Osteoblast (primary cell): ENCODE results near the gene LOXL1. TPM values are rescaled to one million over a fixed set of nuclear protein-coding genes. Genes with fewer than 3 reads are reported as not detected.

ENCODE experiments used
- DNase-seq: peaks from one replicate; pipeline ENCODE4 v3.0.0; 2011; ENCODE audit warnings: low spot score, mixed read lengths; ENCODE audit not compliant: insufficient read length; ENCODE audit errors: missing footprints
- H2AFZ ChIP-seq: 2 replicates; pipeline ENCODE4 v1.6.0; 2011; ENCODE audit warnings: mild to moderate bottlenecking, low read length
- H3K27ac ChIP-seq: 2 replicates; pipeline ENCODE4 v1.5.1; 2011; ENCODE audit warnings: mild to moderate bottlenecking, low read depth, low read length, moderate library complexity
- H3K27me3 ChIP-seq: 2 replicates; pipeline ENCODE4 v1.6.0; 2012; ENCODE audit warnings: mild to moderate bottlenecking, control low read depth, inconsistent platforms, low read length, moderate library complexity; ENCODE audit not compliant: insufficient read depth
- H3K36me3 ChIP-seq: 2 replicates; pipeline ENCODE4 v1.5.1; 2011; ENCODE audit warnings: mild to moderate bottlenecking, low read length, control low read depth, moderate library complexity; ENCODE audit not compliant: insufficient read depth
- H3K4me1 ChIP-seq: 2 replicates; pipeline ENCODE4 v1.5.1; 2011; ENCODE audit warnings: mild to moderate bottlenecking, low read length, control low read depth, moderate library complexity; ENCODE audit not compliant: insufficient read depth
- H3K4me2 ChIP-seq: 2 replicates; pipeline ENCODE4 v1.6.0; 2011; ENCODE audit warnings: mild to moderate bottlenecking, low read length; ENCODE audit not compliant: insufficient read depth
- H3K4me3 ChIP-seq: fragments of 200-600 bp; sonication (generic); 3 replicates; pipeline ENCODE4 v1.5.1; 2012; ENCODE audit warnings: mild to moderate bottlenecking, low read length, inconsistent platforms; ENCODE audit not compliant: insufficient read depth
- H3K79me2 ChIP-seq: 2 replicates; pipeline ENCODE4 v1.6.0; 2012; ENCODE audit warnings: mild to moderate bottlenecking, low read length, control low read depth, inconsistent platforms; ENCODE audit not compliant: insufficient read depth
- H3K9me3 ChIP-seq: 2 replicates; pipeline ENCODE4 v1.5.1; 2011; ENCODE audit warnings: low read depth, low read length, control low read depth
- H4K20me1 ChIP-seq: 2 replicates; pipeline ENCODE4 v1.6.0; 2012; ENCODE audit warnings: mild to moderate bottlenecking, low read length, control low read depth; ENCODE audit not compliant: insufficient read depth
- CTCF ChIP-seq: IDR thresholded peaks from 2 replicates; pipeline ENCODE4 v1.5.1; 2011; ENCODE audit warnings: mild to moderate bottlenecking, low read depth, low read length, moderate library complexity; ENCODE audit errors: extremely low read depth
- total RNA-seq: library from RNA; depleted of rRNA; stranded (reverse); fragments of >200 nt; gene quantifications from 2 replicates; pipeline ENCODE4 v1.2.3, GENCODE V29; 2012

Gene LOXL1
- total RNA-seq, 1 donor: 246 TPM

GRCh38 chr15:73882761-73883419 lies 43.4 kb upstream of the LOXL1 start:
- H3K79me2 ChIP-seq: no peaks in the 10 kb centered on the region
- H3K9me3 ChIP-seq: no peaks in the 10 kb centered on the region
- no peak overlapping the region for H3K4me2 ChIP-seq
- peaks cover 22% of the 10 kb centered on the region for H3K27me3 ChIP-seq
- no peak for DNase-seq
- no peak overlapping the region for H3K4me3 ChIP-seq
- H3K4me1 ChIP-seq: no peaks in the 10 kb centered on the region
- no peak overlapping the region for H2AFZ ChIP-seq
- H3K36me3 ChIP-seq: no peaks in the 10 kb centered on the region
- H3K27ac ChIP-seq: no peak overlapping the region
- no peaks in the 10 kb centered on the region for H4K20me1 ChIP-seq
- TF ChIP-seq CTCF: no peak

- Histone ChIP-seq H3K9me3 (no peaks in the 10 kb centered on the region), H2AFZ (no peak overlapping the region), H3K4me2 (no peak overlapping the region), H3K27me3 (peaks cover 27% of the 10 kb centered on the region), H3K4me3 (no peak overlapping the region), H3K79me2 (no peaks in the 10 kb centered on the region), H3K36me3 (no peaks in the 10 kb centered on the region), H4K20me1 (no peaks in the 10 kb centered on the region), H3K4me1 (no peaks in the 10 kb centered on the region), H3K27ac (no peak overlapping the region)
- no peak for DNase-seq
- no peak for TF ChIP-seq CTCF
Observed at GRCh38 chr15:73884159-73884558, 42.1 kb upstream of the LOXL1 start.

- TF ChIP-seq CTCF: no peak
- no peak overlapping the region for H3K4me2 ChIP-seq
- no peaks in the 10 kb centered on the region for H3K4me1 ChIP-seq
- no peaks in the 10 kb centered on the region for H3K79me2 ChIP-seq
- no peak for DNase-seq
- H3K9me3 ChIP-seq: no peaks in the 10 kb centered on the region
- no peaks in the 10 kb centered on the region for H4K20me1 ChIP-seq
- no peak overlapping the region for H3K27ac ChIP-seq
- H3K27me3 ChIP-seq: peaks cover 36% of the 10 kb centered on the region
- no peak overlapping the region for H3K4me3 ChIP-seq
- no peaks in the 10 kb centered on the region for H3K36me3 ChIP-seq
- no peak overlapping the region for H2AFZ ChIP-seq
Observed at GRCh38 chr15:73885954-73886700, 40.1 kb upstream of the LOXL1 start.

GRCh38 chr15:73886717-73887345 lies 39.4 kb upstream of the LOXL1 start:
- Histone ChIP-seq H3K9me3 (no peaks in the 10 kb centered on the region), H4K20me1 (no peaks in the 10 kb centered on the region), H3K4me2 (no peak overlapping the region), H3K79me2 (no peaks in the 10 kb centered on the region), H3K4me1 (no peaks in the 10 kb centered on the region), H3K4me3 (no peak overlapping the region), H3K36me3 (no peaks in the 10 kb centered on the region), H3K27me3 (peaks cover 36% of the 10 kb centered on the region), H2AFZ (no peak overlapping the region), H3K27ac (no peak overlapping the region)
- DNase-seq: no peak
- TF ChIP-seq CTCF: no peak
